Heart right ventricle (tissue), 16 donors: Measurements from ENCODE around the gene TPP2. TPM values are rescaled to one million over a fixed set of nuclear protein-coding genes. Genes with fewer than 3 reads are reported as not detected.

Source experiments
- ATAC-seq, 8 donors: fragments of 200-7000 bp; cut with Tn5 transposase; one replicate each; pipeline ENCODE4 v1.9.1; 2020; ENCODE audit warnings: mild to moderate bottlenecking in 8 of 8, moderate library complexity in 8 of 8, moderate number of reproducible peaks in 1 of 8
- DNase-seq, 2 donors: peaks; one replicate each; pipeline ENCODE4 v3.0.0-alpha.2; 2020
- H3K27ac ChIP-seq, 10 donors: fragments of 200-600 bp; sonication (generic) in 2 of 10; one replicate each; pipeline versions ENCODE4 v1.5.0 to v1.8.0; 2020 to 2022; ENCODE audit warnings: mild to moderate bottlenecking in 3 of 10
- H3K27me3 ChIP-seq, 7 donors: fragments of 200-600 bp; one replicate each; pipeline ENCODE4 v1.8.0; 2021 to 2022; ENCODE audit warnings: mild to moderate bottlenecking in 2 of 7
- H3K36me3 ChIP-seq, 9 donors: fragments of 200-600 bp; sonication (generic) in 1 of 9; one replicate each; pipeline versions ENCODE4 v1.5.0 to v1.8.0; 2020 to 2022; ENCODE audit warnings: mild to moderate bottlenecking in 2 of 9
- H3K4me1 ChIP-seq, 9 donors: fragments of 200-600 bp; sonication (generic) in 1 of 9; one replicate each; pipeline versions ENCODE4 v1.5.0 to v1.8.0; 2020 to 2022; ENCODE audit warnings: mild to moderate bottlenecking in 4 of 9
- H3K4me3 ChIP-seq, 10 donors: fragments of 200-600 bp; sonication (generic) in 2 of 10; one replicate each; pipeline versions ENCODE4 v1.5.0 to v1.8.0; 2020 to 2022; ENCODE audit warnings: mild to moderate bottlenecking in 7 of 10, moderate library complexity in 2 of 10
- H3K9me3 ChIP-seq, 11 donors: fragments of 200-600 bp in 10 of 11; sonication (generic) in 2 of 11; one replicate each; pipeline versions ENCODE4 v1.5.0 to v1.8.0; 2013 to 2022; ENCODE audit warnings: mild to moderate bottlenecking in 2 of 11, control low read depth in 1 of 11, moderate library complexity in 1 of 11
- WGBS, 2 donors: extraction: QIAGEN DNeasy Blood & Tissue Kit; methylation state at CpG; one replicate each; pipeline ENCODE4 v1.1.7; 2013; ENCODE audit warnings: inconsistent platforms in 1 of 2; 5-methylcytosine and 5-hydroxymethylcytosine counted together
- intact Hi-C, 10 donors: fragments of 100-400 bp; cut with DNase I; formaldehyde crosslinking; loops; one replicate each; pipeline versions ENCODE4 v1.11.1 to v1.14.2; 2022
- polyA plus RNA-seq, 2 donors: library from polyadenylated mRNA; stranded (reverse); fragments of 200-250 nt; gene quantifications; one replicate each; pipeline ENCODE4 v1.2.3, GENCODE V29; 2013
- total RNA-seq, 10 donors: library from RNA; stranded (reverse); fragmentation: NEBNext Ultra II Directional in 3 of 10; extraction: Animal tissue kit (Norgen Biotek cat#: 25700) in 3 of 10; gene quantifications; one replicate each; pipeline versions ENCODE4 v1.2.1 to v1.2.4, GENCODE V29; 2021 to 2023
- TF ChIP-seq, protein P1 (sequence below), 9 donors: fragments of 200-600 bp; sonication (generic) in 2 of 9; IDR thresholded peaks; one replicate each; pipeline versions ENCODE4 v1.5.0 to v1.8.0; 2021 to 2022; ENCODE audit warnings: antibody characterized with exemption in 9 of 9, mild to moderate bottlenecking in 5 of 9, moderate library complexity in 1 of 9
- donor health status: Arrhythmogenic right ventricular cardiomyopathy.
- donor health status: ischemic (EF 13 %, LVEDD 7.1; RV severe dilation, severe dysfunction).
- donor health status: healthy with polysubstance abuse.
- donor health status: DM: no; HTN: yes; CAD: no.
- donor health status: DM: no; HTN: no; CAD: no.
- donor health status: ischemic (EF 25% LVEDD 6.9; RV normal size, moderate dysfunction).
- donor health status: ischemic (EF 25% LVEDD 5.7; RV mildly dilated, moderate dysfunction).
- donor health status: healthy.
- donor health status: DM: yes; HTN: yes; CAD: no.
- donor health status: Ischemic cardiomyopathy.
- donor health status: ischemic (EF 35%, LVEDD 5.7; RV mildly dilated, moderate dysfunction).
- donor health status: nonischemic (EF 11% LVEDD 7.7; RV severe dilation, severe dysfunction).
- donor health status: DM: yes; HTN: yes; CAD: no.
- donor health status: PGD.
- donor health status: ischemic (EF 29% LVEDD 5.4; RV normal size, mild dysfunction).
- donor health status: nonischemic (EF 23%, LVEDD 6.1; RV moderate dilation, normal function).

The TPP2 gene
- total and polyA plus RNA-seq, 12 donors: 13.2 to 36.8 (median 31.1) TPM

DNA sequence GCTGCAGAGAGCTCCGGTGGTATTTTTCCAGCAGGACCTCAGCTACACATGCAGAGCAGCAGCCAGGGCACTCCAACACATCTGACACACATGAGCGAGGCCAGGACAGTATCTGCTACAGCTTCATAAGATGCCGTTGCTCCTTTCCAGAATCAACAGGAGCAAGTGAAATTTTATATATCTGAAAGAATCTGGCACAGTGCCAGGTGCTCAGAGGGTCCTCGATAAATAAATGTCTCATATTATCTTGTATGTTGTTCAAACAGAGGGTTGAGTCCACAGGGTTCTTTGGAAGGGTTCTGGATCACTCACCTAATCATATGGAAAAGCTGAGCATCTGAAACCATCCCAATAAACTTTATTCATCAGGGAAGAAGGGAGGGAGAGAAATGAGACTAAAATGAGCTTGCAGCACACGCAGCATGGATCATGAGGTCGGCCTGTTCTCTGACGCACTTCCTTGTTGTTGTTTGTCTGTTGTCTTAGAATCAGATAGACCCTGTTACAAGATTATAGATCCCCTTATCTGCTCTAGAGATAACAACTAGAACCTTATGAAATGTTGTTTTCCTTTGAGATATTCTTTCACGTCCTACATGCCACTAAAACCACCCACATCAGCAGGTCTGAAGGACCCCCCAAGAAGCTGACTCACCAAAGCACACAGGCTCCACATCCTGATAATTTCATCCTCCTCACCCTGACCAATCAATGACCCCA is 101.3 kb downstream of the TPP2 start:
- intact Hi-C loops: no loop called here
- TF ChIP-seq, protein P1, sequence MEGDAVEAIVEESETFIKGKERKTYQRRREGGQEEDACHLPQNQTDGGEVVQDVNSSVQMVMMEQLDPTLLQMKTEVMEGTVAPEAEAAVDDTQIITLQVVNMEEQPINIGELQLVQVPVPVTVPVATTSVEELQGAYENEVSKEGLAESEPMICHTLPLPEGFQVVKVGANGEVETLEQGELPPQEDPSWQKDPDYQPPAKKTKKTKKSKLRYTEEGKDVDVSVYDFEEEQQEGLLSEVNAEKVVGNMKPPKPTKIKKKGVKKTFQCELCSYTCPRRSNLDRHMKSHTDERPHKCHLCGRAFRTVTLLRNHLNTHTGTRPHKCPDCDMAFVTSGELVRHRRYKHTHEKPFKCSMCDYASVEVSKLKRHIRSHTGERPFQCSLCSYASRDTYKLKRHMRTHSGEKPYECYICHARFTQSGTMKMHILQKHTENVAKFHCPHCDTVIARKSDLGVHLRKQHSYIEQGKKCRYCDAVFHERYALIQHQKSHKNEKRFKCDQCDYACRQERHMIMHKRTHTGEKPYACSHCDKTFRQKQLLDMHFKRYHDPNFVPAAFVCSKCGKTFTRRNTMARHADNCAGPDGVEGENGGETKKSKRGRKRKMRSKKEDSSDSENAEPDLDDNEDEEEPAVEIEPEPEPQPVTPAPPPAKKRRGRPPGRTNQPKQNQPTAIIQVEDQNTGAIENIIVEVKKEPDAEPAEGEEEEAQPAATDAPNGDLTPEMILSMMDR (IDR thresholded peaks at IDR 0.05): no peak
- peaks cover 0 to 13% (median 6%) of the 10 kb centered on the region in 9 donors for H3K4me1 ChIP-seq
- no peaks in the 10 kb centered on the region for H3K36me3 ChIP-seq
- 87 to 89% methylated on average over 8 of the region's 8 CpGs for WGBS, 2 donors
- ATAC-seq: no peak
- DNase-seq: no peak
- H3K27me3 ChIP-seq: peaks cover 0 to 15% (median 3%) of the 10 kb centered on the region in 7 donors
- no peak overlapping the region for H3K4me3 ChIP-seq
- H3K9me3 ChIP-seq: peaks cover 0 to 13% (median 0%) of the 10 kb centered on the region in 11 donors
- no peak overlapping the region for H3K27ac ChIP-seq

DNA sequence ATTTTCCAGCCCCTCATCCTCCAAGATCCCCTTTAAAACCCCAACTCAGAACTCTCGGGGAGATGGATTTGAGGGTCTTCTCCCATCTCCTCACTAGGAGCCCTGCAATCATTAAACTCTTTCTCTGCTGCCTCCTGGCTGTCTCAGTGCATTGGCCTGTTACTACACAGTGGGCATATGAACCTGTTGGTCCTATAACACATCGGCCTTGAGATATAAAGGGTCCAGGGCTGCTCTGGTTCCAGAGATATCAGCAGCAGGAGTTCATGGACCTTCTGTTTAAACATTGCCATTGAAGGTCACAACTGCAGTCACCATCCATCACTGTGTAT is 101.8 kb downstream of the TPP2 start:
- DNase-seq (no peak), ATAC-seq (no peak)
- intact Hi-C loops: no loop called here
- Histone ChIP-seq H3K9me3 (peaks cover 0 to 13% (median 0%) of the 10 kb centered on the region in 11 donors), H3K4me1 (peaks cover 0 to 13% (median 6%) of the 10 kb centered on the region in 9 donors), H3K27ac (no peak overlapping the region), H3K36me3 (no peaks in the 10 kb centered on the region), H3K4me3 (no peak overlapping the region), H3K27me3 (peaks cover 0 to 9% (median 0%) of the 10 kb centered on the region in 7 donors)
- WGBS, 2 donors: 87 to 88% methylated on average over 2 of the region's 2 CpGs
- TF ChIP-seq, protein P1 (IDR thresholded peaks at IDR 0.05): no peak

DNA sequence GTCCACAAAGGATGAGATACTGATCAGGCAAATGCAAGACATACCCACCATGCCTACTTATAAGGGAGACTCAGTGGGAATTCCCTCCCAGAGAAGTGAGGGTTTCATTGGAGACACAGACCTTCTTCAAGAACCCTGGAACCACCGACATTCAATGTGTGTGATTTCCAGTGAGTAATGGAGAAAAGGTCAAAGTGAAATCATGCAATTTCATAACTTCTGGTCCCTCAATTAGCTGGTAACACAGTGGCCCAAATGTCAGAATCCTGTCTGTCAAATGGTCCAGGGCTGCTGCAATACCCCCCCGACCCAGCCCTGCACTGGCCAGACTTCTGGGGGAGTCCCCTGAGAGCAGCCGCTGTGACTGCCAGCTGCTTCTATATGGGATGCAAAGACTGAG is 102.7 kb downstream of the TPP2 start:
- H3K4me1 ChIP-seq: peaks cover 0 to 13% (median 6%) of the 10 kb centered on the region in 9 donors
- peaks cover 0 to 13% (median 0%) of the 10 kb centered on the region in 11 donors for H3K9me3 ChIP-seq
- TF ChIP-seq, protein P1 (IDR thresholded peaks at IDR 0.05): no peak
- intact Hi-C loops: no loop called here
- no peaks in the 10 kb centered on the region for H3K36me3 ChIP-seq
- no peak for ATAC-seq
- DNase-seq: no peak
- 74 to 90% methylated on average over 3 of the region's 3 CpGs for WGBS, 2 donors
- H3K4me3 ChIP-seq: no peak overlapping the region
- H3K27ac ChIP-seq: peak overlapping the region in 1 of 10 donors; percentile 63
- H3K27me3 ChIP-seq: peaks cover 0 to 3% (median 0%) of the 10 kb centered on the region in 7 donors

DNA sequence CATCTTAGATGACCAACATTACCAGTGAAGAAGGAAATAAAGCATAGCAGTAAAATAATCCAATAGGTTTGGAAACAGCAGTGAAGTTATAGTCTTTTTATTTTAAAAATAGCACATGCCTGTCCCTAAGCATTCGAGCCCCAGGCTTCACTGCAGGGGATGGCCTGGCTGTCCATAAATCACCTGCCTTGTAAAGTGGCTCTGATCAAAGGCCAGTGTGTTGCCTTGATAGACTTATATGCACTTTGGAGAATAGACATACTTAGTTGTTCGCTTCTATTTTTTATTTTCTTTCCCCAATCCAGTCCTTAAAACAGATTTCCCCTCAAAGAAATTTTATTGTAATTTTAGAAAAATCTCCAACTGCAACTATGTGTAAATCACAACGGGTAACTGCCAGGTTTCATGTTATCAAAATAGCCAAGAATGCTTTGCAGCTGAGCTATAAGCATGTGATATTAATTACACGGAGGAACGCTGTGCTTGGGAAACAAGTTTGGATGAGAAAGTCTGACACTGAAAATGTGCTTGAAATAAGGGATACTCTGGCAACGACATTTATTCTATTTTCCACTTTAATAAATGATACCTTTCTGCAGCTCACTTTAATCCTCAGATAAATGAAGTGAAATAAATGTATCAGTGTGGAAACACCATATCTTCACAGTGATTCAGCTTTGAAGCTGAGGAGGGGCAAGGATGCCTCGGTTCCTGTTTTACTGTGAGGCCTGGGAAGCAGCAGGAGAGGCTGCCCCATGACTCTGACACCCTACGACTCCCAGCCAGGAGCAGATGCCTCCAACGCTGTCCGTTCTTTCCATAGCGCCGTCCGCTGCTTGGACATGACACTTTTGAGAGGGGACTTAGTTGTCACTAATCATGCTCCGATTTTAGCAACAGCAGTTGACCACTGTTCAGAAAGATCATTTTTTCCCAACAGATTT is 103.6 kb downstream of the TPP2 start:
- Histone ChIP-seq H3K4me3 (no peak overlapping the region), H3K36me3 (no peaks in the 10 kb centered on the region), H3K27ac (peak overlapping the region in 4 of 10 donors; percentile 59 to 65 (median 61)), H3K27me3 (peaks cover 0 to 3% (median 0%) of the 10 kb centered on the region in 7 donors), H3K9me3 (peaks cover 0 to 13% (median 0%) of the 10 kb centered on the region in 11 donors), H3K4me1 (peaks cover 0 to 13% (median 6%) of the 10 kb centered on the region in 9 donors)
- ATAC-seq: peak in 5 of 8 donors; percentile 54 to 74 (median 70)
- no peak for DNase-seq
- whole genome bisulfite sequencing, 2 donors: 43 to 59% methylated on average over 14 of the region's 14 CpGs
- intact Hi-C loops: no loop called here
- TF ChIP-seq, protein P1 (IDR thresholded peaks at IDR 0.05): no peak
